B cell (primary cell): Measurements from ENCODE around the gene XCL2. TPM values are rescaled to one million over a fixed set of nuclear protein-coding genes. Genes with fewer than 3 reads are reported as not detected.

ENCODE experiments used
- ATAC-seq: fragments of 200-7000 bp; cut with Tn5 transposase; one replicate; pipeline ENCODE4 v1.10.0; 2021; ENCODE audit warnings: low read depth, mild to moderate bottlenecking, moderate number of reproducible peaks, moderate library complexity
- CTCF ChIA-PET: fragments of 350-600 bp; sonication (Branson Sonifier 250); formaldehyde crosslinking; loops from one replicate; lab custom pipeline; 2021; ENCODE audit warnings: antibody characterized with exemption, inconsistent platforms; lab: Charles Lee
- POLR2A ChIA-PET: fragments of 350-600 bp; sonication (Branson Sonifier 250); formaldehyde crosslinking; loops from one replicate; lab custom pipeline; 2021; ENCODE audit warnings: antibody characterized with exemption; lab: Charles Lee
- DNase-seq: peaks from one replicate; pipeline ENCODE4 v3.0.0; 2013
- H2AFZ ChIP-seq: 2 replicates; pipeline ENCODE4 v1.6.1; 2012; ENCODE audit warnings: mild to moderate bottlenecking, low read depth, low read length; ENCODE audit not compliant: insufficient read depth, poor library complexity, severe bottlenecking
- H3K27ac ChIP-seq, 2 donors: 1 replicate in 1 of 2; 2 replicates in 1 of 2; pipeline ENCODE4 v1.5.1; 2012 to 2013; ENCODE audit warnings: low read length in 2 of 2, mild to moderate bottlenecking in 2 of 2, moderate library complexity in 1 of 2
- H3K27me3 ChIP-seq, 4 experiments: fragments of 200-600 bp in 1 of 4; sonication (generic) in 1 of 4; replicated peaks in 1 of 4; 1 replicate in 2 of 4; 2 replicates in 2 of 4; pipeline versions ENCODE4 v1.6.1 to v1.7.0; 2013 to 2016; ENCODE audit warnings: low read length in 3 of 4, mild to moderate bottlenecking in 2 of 4, mixed read lengths in 1 of 4, moderate library complexity in 1 of 4; ENCODE audit not compliant: insufficient read depth in 4 of 4, control insufficient read depth in 3 of 4; ENCODE audit errors: control extremely low read depth in 1 of 4
- H3K36me3 ChIP-seq, 2 experiments: replicated peaks in 1 of 2; 1 replicate in 1 of 2; 2 replicates in 1 of 2; pipeline versions ENCODE4 v1.6.1 to v1.7.1; 2013; ENCODE audit warnings: low read length in 1 of 2; ENCODE audit not compliant: insufficient read depth in 2 of 2, control insufficient read depth in 1 of 2; ENCODE audit errors: control extremely low read depth in 1 of 2, extremely low read depth in 1 of 2
- H3K4me1 ChIP-seq, 2 donors: fragments of 200-600 bp in 1 of 2; sonication (generic) in 1 of 2; 1 replicate in 1 of 2; 2 replicates in 1 of 2; pipeline versions ENCODE4 v1.5.1 to v1.6.1; 2013 to 2017; ENCODE audit warnings: low read length in 2 of 2; ENCODE audit not compliant: control insufficient read depth in 2 of 2, insufficient read depth in 2 of 2
- H3K4me2 ChIP-seq: replicated peaks from 2 replicates; pipeline ENCODE3; 2012; ENCODE audit warnings: mild to moderate bottlenecking, low read depth, low read length; ENCODE audit not compliant: poor library complexity, severe bottlenecking
- H3K4me3 ChIP-seq, 5 experiments: fragments of 200-600 bp in 1 of 5; sonication (generic) in 1 of 5; 1 replicate in 3 of 5; 2 replicates in 2 of 5; pipeline versions ENCODE4 v1.5.1 to v1.7.0; 2011 to 2016; ENCODE audit warnings: low read length in 4 of 5, mild to moderate bottlenecking in 4 of 5, low read depth in 2 of 5, control low read depth in 1 of 5, moderate library complexity in 1 of 5; ENCODE audit not compliant: insufficient read depth in 1 of 5; ENCODE audit errors: control extremely low read depth in 1 of 5, extremely low read depth in 1 of 5
- H3K79me2 ChIP-seq: fragments of 200-600 bp; sonication (generic); one replicate; pipeline ENCODE4 v1.6.0; 2016; ENCODE audit warnings: low read length; ENCODE audit not compliant: control insufficient read depth, insufficient read depth
- H3K9ac ChIP-seq: fragments of 200-600 bp; sonication (generic); 2 replicates; pipeline ENCODE4 v1.6.1; 2017; ENCODE audit warnings: mild to moderate bottlenecking, low read length, moderate library complexity
- H3K9me3 ChIP-seq, 3 donors: one replicate each; pipeline versions ENCODE4 v1.6.1 to v1.7.1; 2013; ENCODE audit warnings: low read length in 2 of 3; ENCODE audit not compliant: control insufficient read depth in 2 of 3, insufficient read depth in 1 of 3; ENCODE audit errors: control extremely low read depth in 1 of 3
- H4K20me1 ChIP-seq: 2 replicates; pipeline ENCODE4 v1.6.0; 2012; ENCODE audit warnings: mild to moderate bottlenecking, low read length; ENCODE audit not compliant: insufficient read depth, control insufficient read depth, poor library complexity, severe bottlenecking
- H3K27ac Mint-ChIP-seq: one replicate; pipeline ENCODE4 v1.8.0; 2021; ENCODE audit warnings: mixed read lengths
- H3K27me3 Mint-ChIP-seq: one replicate; pipeline ENCODE4 v1.8.0; 2021; ENCODE audit warnings: mixed read lengths
- H3K4me1 Mint-ChIP-seq: one replicate; pipeline ENCODE4 v1.8.0; 2021; ENCODE audit warnings: mixed read lengths
- H3K4me3 Mint-ChIP-seq: one replicate; pipeline ENCODE4 v1.8.0; 2021; ENCODE audit warnings: mixed read lengths
- H3K9me3 Mint-ChIP-seq: one replicate; pipeline ENCODE4 v1.8.0; 2022; ENCODE audit warnings: mixed read lengths; ENCODE audit not compliant: insufficient read depth
- EZH2 ChIP-seq: IDR thresholded peaks from 2 replicates; pipeline ENCODE4 v1.6.1; 2012; ENCODE audit warnings: borderline replicate concordance, low read depth, mild to moderate bottlenecking, moderate library complexity, low read length; ENCODE audit not compliant: insufficient read depth, poor library complexity, severe bottlenecking
- WGBS: methylation state at CpG from one replicate; pipeline ENCODE4 v1.1.5; 2013; ENCODE audit warnings: missing lambda C conversion rate; ENCODE audit not compliant: insufficient coverage; 5-methylcytosine and 5-hydroxymethylcytosine counted together
- intact Hi-C: fragments of 100-400 bp; cut with micrococcal nuclease; formaldehyde crosslinking; loops from one replicate; pipeline ENCODE4 v1.10.0; 2022
- polyA plus RNA-seq: library from polyadenylated mRNA; depleted of rRNA; stranded (reverse); fragments of >200 nt; gene quantifications from 2 replicates; pipeline ENCODE4 v1.2.3, GENCODE V29; 2012
- total RNA-seq, 2 donors: library from RNA; stranded (reverse); fragments of 120-200 nt in 1 of 2; gene quantifications; 1 replicate in 1 of 2; 2 replicates in 1 of 2; pipeline versions ENCODE4 v1.2.3 to v1.2.4, GENCODE V29; 2013 to 2022
- TF ChIP-seq, protein P1 (sequence below): fragments of 200-600 bp; IDR thresholded peaks from one replicate; pipeline ENCODE4 v1.8.0; 2022; ENCODE audit warnings: antibody characterized with exemption, mild to moderate bottlenecking

Gene XCL2
- total and polyA plus RNA-seq, 2 donors (not counting 1 experiment from before 2014, with no cell fraction given) = 1.5 TPM; not detected in 1

DNA sequence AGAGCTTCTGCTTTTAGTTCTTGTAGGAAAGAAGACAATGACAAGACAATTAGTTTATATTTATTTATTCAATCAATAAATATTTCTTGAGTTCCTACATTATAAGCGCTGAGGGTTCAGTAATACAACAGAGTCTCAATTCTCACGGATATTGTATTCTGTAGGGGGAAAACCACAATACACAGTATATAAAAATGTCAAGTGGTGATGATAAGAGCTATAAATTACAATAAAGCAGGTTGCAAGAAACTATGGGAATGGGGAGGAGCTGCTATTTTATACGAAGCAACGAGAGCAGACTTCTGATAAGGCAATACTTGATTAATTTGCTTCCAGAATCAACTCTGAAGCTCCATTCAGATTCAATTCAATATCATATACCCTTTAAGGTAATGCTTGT, 22.0 kb upstream of the XCL2 start:
- no peak for DNase-seq
- H3K4me1 ChIP-seq = no peaks in the 10 kb centered on the region
- peaks cover 4% of the 10 kb centered on the region for H3K9me3 Mint-ChIP-seq
- no peak for ATAC-seq
- intact Hi-C loops = no loop called here
- no peak overlapping the region for H3K27ac Mint-ChIP-seq
- no peaks in the 10 kb centered on the region for H3K9me3 ChIP-seq
- no peak overlapping the region for H3K4me2 ChIP-seq
- no peaks in the 10 kb centered on the region for H3K27me3 ChIP-seq
- no peak overlapping the region for H2AFZ ChIP-seq
- TF ChIP-seq EZH2 = no peak
- TF ChIP-seq, protein P1, sequence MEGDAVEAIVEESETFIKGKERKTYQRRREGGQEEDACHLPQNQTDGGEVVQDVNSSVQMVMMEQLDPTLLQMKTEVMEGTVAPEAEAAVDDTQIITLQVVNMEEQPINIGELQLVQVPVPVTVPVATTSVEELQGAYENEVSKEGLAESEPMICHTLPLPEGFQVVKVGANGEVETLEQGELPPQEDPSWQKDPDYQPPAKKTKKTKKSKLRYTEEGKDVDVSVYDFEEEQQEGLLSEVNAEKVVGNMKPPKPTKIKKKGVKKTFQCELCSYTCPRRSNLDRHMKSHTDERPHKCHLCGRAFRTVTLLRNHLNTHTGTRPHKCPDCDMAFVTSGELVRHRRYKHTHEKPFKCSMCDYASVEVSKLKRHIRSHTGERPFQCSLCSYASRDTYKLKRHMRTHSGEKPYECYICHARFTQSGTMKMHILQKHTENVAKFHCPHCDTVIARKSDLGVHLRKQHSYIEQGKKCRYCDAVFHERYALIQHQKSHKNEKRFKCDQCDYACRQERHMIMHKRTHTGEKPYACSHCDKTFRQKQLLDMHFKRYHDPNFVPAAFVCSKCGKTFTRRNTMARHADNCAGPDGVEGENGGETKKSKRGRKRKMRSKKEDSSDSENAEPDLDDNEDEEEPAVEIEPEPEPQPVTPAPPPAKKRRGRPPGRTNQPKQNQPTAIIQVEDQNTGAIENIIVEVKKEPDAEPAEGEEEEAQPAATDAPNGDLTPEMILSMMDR = no peak
- H3K9ac ChIP-seq = no peak overlapping the region
- H3K36me3 ChIP-seq = no peaks in the 10 kb centered on the region
- POLR2A ChIA-PET = no interaction called here
- CTCF ChIA-PET = no interaction called here
- no peak overlapping the region for H3K27ac ChIP-seq
- WGBS = no CpG with 5 or more reads among the region's 4 CpGs
- no peaks in the 10 kb centered on the region for H3K79me2 ChIP-seq
- H3K4me1 Mint-ChIP-seq = no peaks in the 10 kb centered on the region
- no peaks in the 10 kb centered on the region for H4K20me1 ChIP-seq
- no peak overlapping the region for H3K4me3 ChIP-seq
- no peak overlapping the region for H3K4me3 Mint-ChIP-seq
- H3K27me3 Mint-ChIP-seq = peaks cover 16% of the 10 kb centered on the region

DNA sequence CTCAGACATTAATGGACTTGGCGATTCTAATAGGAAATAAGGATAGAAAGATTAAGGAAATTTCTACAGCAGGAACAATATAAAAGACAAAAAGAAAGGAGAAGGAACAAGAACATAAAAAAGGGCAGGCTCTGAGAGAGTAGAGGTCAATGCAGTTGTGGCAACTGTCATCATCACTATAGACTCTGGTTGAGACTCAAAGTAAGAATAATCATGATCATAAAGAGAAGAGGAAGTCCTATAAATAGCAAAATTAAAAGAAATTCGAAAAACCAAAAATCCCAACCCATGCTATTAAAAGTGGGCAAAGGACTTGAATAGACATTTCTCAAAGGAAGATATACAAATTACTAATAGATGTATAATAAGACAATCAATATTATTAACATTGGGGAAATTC, 18.2 kb upstream of the XCL2 start:
- TF ChIP-seq, protein P1 = no peak
- TF ChIP-seq EZH2 = no peak
- CTCF ChIA-PET = no interaction called here
- WGBS = no CpG with 5 or more reads among the region's 2 CpGs

More for the DNA sequence above, 18.2 kb upstream of the XCL2 start:
- DNase-seq (no peak), ATAC-seq (no peak)
- POLR2A ChIA-PET = no interaction called here
- H3K79me2 ChIP-seq = no peaks in the 10 kb centered on the region
- H3K4me1 ChIP-seq = no peaks in the 10 kb centered on the region
- no peak overlapping the region for H3K4me3 ChIP-seq
- no peak overlapping the region for H3K4me2 ChIP-seq
- H4K20me1 ChIP-seq = no peaks in the 10 kb centered on the region
- intact Hi-C loops = no loop called here
- Mint-ChIP-seq H3K27ac (no peak overlapping the region), H3K4me3 (no peak overlapping the region), H3K27me3 (peaks cover 10% of the 10 kb centered on the region), H3K4me1 (no peaks in the 10 kb centered on the region), H3K9me3 (peaks cover 4% of the 10 kb centered on the region)
- no peak overlapping the region for H3K27ac ChIP-seq
- H3K36me3 ChIP-seq = no peaks in the 10 kb centered on the region
- no peak overlapping the region for H2AFZ ChIP-seq
- H3K9me3 ChIP-seq = no peaks in the 10 kb centered on the region
- no peaks in the 10 kb centered on the region for H3K27me3 ChIP-seq
- no peak overlapping the region for H3K9ac ChIP-seq
